Prostate gland (tissue), 2 donors: Measurements from ENCODE around the gene PLA2G12A. TPM values are rescaled to one million over a fixed set of nuclear protein-coding genes. Genes with fewer than 3 reads are reported as not detected.
"Not testable (repeated sequence)": the region's sequence is repeated elsewhere in the genome, so short reads cannot be mapped to it uniquely, and the experiment has no call there.

Experiments used
- DNase-seq: peaks from one replicate; pipeline ENCODE4 v3.0.0-alpha.2; 2019; ENCODE audit warnings: low spot score
- H3K27ac ChIP-seq, 2 donors: fragments of 200-600 bp; sonication (generic); 2 replicates each; pipeline ENCODE4 v1.5.1; 2017 to 2019
- H3K27me3 ChIP-seq: fragments of 200-600 bp; sonication (generic); replicated peaks from 2 replicates; pipeline ENCODE4 v1.5.1; 2019; ENCODE audit not compliant: insufficient read depth
- H3K36me3 ChIP-seq, 2 donors: fragments of 200-600 bp; sonication (generic); 1 replicate in 1 of 2; 2 replicates in 1 of 2; pipeline versions ENCODE4 v1.5.1 to v1.8.1; 2017 to 2019
- H3K4me1 ChIP-seq: fragments of 200-600 bp; sonication (generic); replicated peaks from 2 replicates; pipeline ENCODE4 v1.5.1; 2019
- H3K4me3 ChIP-seq, 2 donors: fragments of 200-600 bp; sonication (generic); 2 replicates each; pipeline ENCODE4 v1.5.1; 2017 to 2019
- H3K9me3 ChIP-seq: fragments of 200-600 bp; sonication (generic); 2 replicates; pipeline ENCODE4 v1.5.1; 2017
- CTCF ChIP-seq, 4 experiments: fragments of 200-600 bp in 2 of 4; fragments of 450-650 bp in 2 of 4; sonication (generic) in 2 of 4; IDR thresholded peaks; 1 replicate in 3 of 4; 2 replicates in 1 of 4; pipeline ENCODE4 v1.5.1; 2016 to 2019; ENCODE audit warnings: antibody characterized with exemption in 4 of 4, mild to moderate bottlenecking in 2 of 4, moderate library complexity in 2 of 4
- POLR2A ChIP-seq: fragments of 450-650 bp; IDR thresholded peaks from one replicate; pipeline ENCODE4 v1.6.1; 2016; ENCODE audit warnings: antibody characterized with exemption, mild to moderate bottlenecking
- POLR2AphosphoS5 ChIP-seq: sonication (generic); formaldehyde crosslinking; IDR thresholded peaks from one replicate; pipeline ENCODE4 v1.6.1; 2017; ENCODE audit warnings: antibody characterized with exemption
- WGBS: methylation state at CpG from one replicate; pipeline ENCODE4 v1.1.5; 2018; 5-methylcytosine and 5-hydroxymethylcytosine counted together
- intact Hi-C: fragments of 100-400 bp; cut with DNase I; formaldehyde crosslinking; loops from one replicate; pipeline ENCODE4 v1.14.2; 2022
- total RNA-seq, 2 donors: library from RNA; depleted of rRNA; stranded (reverse); fragments of >200 nt; gene quantifications; one replicate each; pipeline ENCODE4 v1.1.0, GENCODE V29; 2016

Gene PLA2G12A
- total RNA-seq, 2 donors from 2014 or later, result 20.2 to 122 TPM

GRCh38 chr4:109683621-109684253 lies 46.1 kb downstream of the PLA2G12A start:
- Histone ChIP-seq H3K27ac (no peak overlapping the region), H3K27me3 (no peaks in the 10 kb centered on the region), H3K4me3 (no peak overlapping the region), H3K4me1 (no peaks in the 10 kb centered on the region), H3K9me3 (no peaks in the 10 kb centered on the region), H3K36me3 (no peaks in the 10 kb centered on the region)
- TF ChIP-seq POLR2A (no peak), POLR2AphosphoS5 (no peak), CTCF (IDR thresholded peaks at IDR 0.05) (no peak)
- no peak for DNase-seq
- intact Hi-C loops, result no loop called here
- WGBS, result 95% methylated on average over 6 of the region's 6 CpGs

GRCh38 chr4:109682875-109683274 lies 47.0 kb downstream of the PLA2G12A start:
- TF ChIP-seq POLR2AphosphoS5 (no peak), POLR2A (no peak), CTCF (IDR thresholded peaks at IDR 0.05) (no peak)
- intact Hi-C loops, result no loop called here
- no peak for DNase-seq
- 99% methylated on average over 2 of the region's 2 CpGs for WGBS
- H3K9me3 ChIP-seq, result no peaks in the 10 kb centered on the region
- no peak overlapping the region for H3K27ac ChIP-seq
- H3K36me3 ChIP-seq, result no peaks in the 10 kb centered on the region
- H3K4me3 ChIP-seq, result no peak overlapping the region
- H3K4me1 ChIP-seq, result no peaks in the 10 kb centered on the region
- no peaks in the 10 kb centered on the region for H3K27me3 ChIP-seq

- H3K4me1 ChIP-seq, intact Hi-C loops, H3K9me3 ChIP-seq, H3K4me3 ChIP-seq, H3K27ac ChIP-seq, H3K36me3 ChIP-seq, DNase-seq, H3K27me3 ChIP-seq: not testable (repeated sequence)
- WGBS, result 96% methylated on average over 12 of the region's 14 CpGs
Observed at GRCh38 chr4:109678925-109679324, 50.9 kb downstream of the PLA2G12A start.

- H3K27ac ChIP-seq, H3K9me3 ChIP-seq, intact Hi-C loops, H3K36me3 ChIP-seq, H3K4me1 ChIP-seq, H3K4me3 ChIP-seq, H3K27me3 ChIP-seq, DNase-seq: not testable (repeated sequence)
- 89% methylated on average over 25 of the region's 28 CpGs for WGBS
Observed at GRCh38 chr4:109678472-109678871, 51.4 kb downstream of the PLA2G12A start.

- Histone ChIP-seq H3K4me1 (no peaks in the 10 kb centered on the region), H3K4me3 (no peak overlapping the region), H3K27me3 (no peaks in the 10 kb centered on the region), H3K36me3 (no peaks in the 10 kb centered on the region), H3K27ac (no peak overlapping the region), H3K9me3 (no peaks in the 10 kb centered on the region)
- TF ChIP-seq POLR2AphosphoS5 (no peak), POLR2A (no peak), CTCF (IDR thresholded peaks at IDR 0.05) (peak in 1 of 4 experiments; percentile 22)
- DNase-seq, result no peak
- intact Hi-C loops, result no loop called here
- 92% methylated on average over 1 of the region's 1 CpG for whole genome bisulfite sequencing
Observed at GRCh38 chr4:109676886-109677285, 53.0 kb downstream of the PLA2G12A start.

- WGBS, result 96% methylated on average over 1 of the region's 1 CpG
- intact Hi-C loops, result no loop called here
- Histone ChIP-seq H3K27me3 (no peaks in the 10 kb centered on the region), H3K27ac (no peak overlapping the region), H3K9me3 (no peaks in the 10 kb centered on the region), H3K36me3 (no peaks in the 10 kb centered on the region), H3K4me3 (no peak overlapping the region), H3K4me1 (no peaks in the 10 kb centered on the region)
- TF ChIP-seq POLR2A (no peak), CTCF (IDR thresholded peaks at IDR 0.05) (no peak), POLR2AphosphoS5 (no peak)
- no peak for DNase-seq
Observed at GRCh38 chr4:109675843-109676242, 54.0 kb downstream of the PLA2G12A start.
